ENCODE measurements around the gene TAS2R5.
"Not testable (repeated sequence)": the region's sequence is repeated elsewhere in the genome, so short reads cannot be mapped to it uniquely, and the experiment has no call there.

TAS2R5 gene

GRCh38 chr7:141789917-141790316 is at the start of gene TAS2R5:
Gene TAS2R5 (plus strand): TSS chr7:141790217. CDS start chr7:141790362, 145 bp downstream.
- DNase-seq (ENCODE audit: low read depth, low spot score): no peak
- H3K27ac ChIP-seq: no peak within 1 kb of the TSS

- H3K27ac ChIP-seq: no peak overlapping the region
- DNase-seq (ENCODE audit: low read depth, low spot score): no peak
Observed at GRCh38 chr7:141742229-141742628, 47.8 kb upstream of the TAS2R5 start.

GRCh38 chr7:141744131-141744530 is 45.9 kb upstream of the TAS2R5 start:
- no peak overlapping the region for H3K27ac ChIP-seq
- DNase-seq (ENCODE audit: low read depth, low spot score): no peak

- no peak for DNase-seq (ENCODE audit: low read depth, low spot score)
- no peak overlapping the region for H3K27ac ChIP-seq
Observed at GRCh38 chr7:141748396-141748795, 41.6 kb upstream of the TAS2R5 start.

- not testable (repeated sequence) for DNase-seq (ENCODE audit: low read depth, low spot score); H3K27ac ChIP-seq
Observed at GRCh38 chr7:141751904-141752303, 38.1 kb upstream of the TAS2R5 start.

GRCh38 chr7:141752634-141753033 is 37.4 kb upstream of the TAS2R5 start:
- no peak for DNase-seq (ENCODE audit: low read depth, low spot score)
- no peak overlapping the region for H3K27ac ChIP-seq

GRCh38 chr7:141754939-141755338 is 35.1 kb upstream of the TAS2R5 start:
- no peak for DNase-seq (ENCODE audit: low read depth, low spot score)
- no peak overlapping the region for H3K27ac ChIP-seq

- no peak for DNase-seq (ENCODE audit: low read depth, low spot score)
- no peak within 1 kb of the TSS for H3K27ac ChIP-seq
Observed at GRCh38 chr7:141763797-141764196, 26.2 kb upstream of the TAS2R5 start, which contains the start of gene TAS2R3. Gene TAS2R3 (plus strand): TSS chr7:141764097. CDS start chr7:141764159, 62 bp downstream.

- not testable (repeated sequence) for DNase-seq (ENCODE audit: low read depth, low spot score); H3K27ac ChIP-seq
Observed at GRCh38 chr7:141770083-141770583, 19.9 kb upstream of the TAS2R5 start.

GRCh38 chr7:141776374-141776773 is 13.6 kb upstream of the TAS2R5 start, which contains the start of gene TAS2R4:
Gene TAS2R4 (plus strand): TSS chr7:141776674. CDS start chr7:141778489, 1,815 bp downstream.
- no peak for DNase-seq (ENCODE audit: low read depth, low spot score)
- H3K27ac ChIP-seq: no peak within 1 kb of the TSS

- no peak for DNase-seq (ENCODE audit: low read depth, low spot score)
Observed at GRCh38 chr7:141785706-141786552, 4.1 kb upstream of the TAS2R5 start.

GRCh38 chr7:141788296-141788695 is 1.7 kb upstream of the TAS2R5 start:
- no peak for DNase-seq (ENCODE audit: low read depth, low spot score)
- H3K27ac ChIP-seq: no peak overlapping the region

More at GRCh38 chr7:141785706-141786552, 4.1 kb upstream of the TAS2R5 start:
- H3K27ac ChIP-seq: no peak overlapping the region

- no peak overlapping the region for H3K27ac ChIP-seq
- no peak for DNase-seq (ENCODE audit: low read depth, low spot score)
Observed at GRCh38 chr7:141792526-141792925, 2.5 kb downstream of the TAS2R5 start.

GRCh38 chr7:141820067-141820466 is 30.1 kb downstream of the TAS2R5 start:
- no peak for DNase-seq (ENCODE audit: low read depth, low spot score)
- H3K27ac ChIP-seq: no peak overlapping the region

- H3K27ac ChIP-seq; DNase-seq (ENCODE audit: low read depth, low spot score): not testable (repeated sequence)
Observed at GRCh38 chr7:141822432-141822831, 32.4 kb downstream of the TAS2R5 start.

- no peak for DNase-seq (ENCODE audit: low read depth, low spot score)
- no peak overlapping the region for H3K27ac ChIP-seq
Observed at GRCh38 chr7:141837683-141838082, 47.7 kb downstream of the TAS2R5 start.

- no peak overlapping the region for H3K27ac ChIP-seq
- DNase-seq (ENCODE audit: low read depth, low spot score): no peak
Observed at GRCh38 chr7:141838581-141838980, 48.6 kb downstream of the TAS2R5 start.

- DNase-seq (ENCODE audit: low read depth, low spot score): no peak
- no peak overlapping the region for H3K27ac ChIP-seq
Observed at GRCh38 chr7:141839256-141839655, 49.2 kb downstream of the TAS2R5 start.

GRCh38 chr7:141840708-141841107 is 50.7 kb downstream of the TAS2R5 start:
- no peak for DNase-seq (ENCODE audit: low read depth, low spot score)
- no peak overlapping the region for H3K27ac ChIP-seq

Measured in epithelial cell of prostate (primary cell).